ENCODE data around the gene TEC. TPM values are rescaled to one million over a fixed set of nuclear protein-coding genes. Genes with fewer than 3 reads are reported as not detected.

TEC gene
- total and polyA plus RNA-seq, 7 donors: 0.80 to 2.0 (median 0.92) TPM

DNA sequence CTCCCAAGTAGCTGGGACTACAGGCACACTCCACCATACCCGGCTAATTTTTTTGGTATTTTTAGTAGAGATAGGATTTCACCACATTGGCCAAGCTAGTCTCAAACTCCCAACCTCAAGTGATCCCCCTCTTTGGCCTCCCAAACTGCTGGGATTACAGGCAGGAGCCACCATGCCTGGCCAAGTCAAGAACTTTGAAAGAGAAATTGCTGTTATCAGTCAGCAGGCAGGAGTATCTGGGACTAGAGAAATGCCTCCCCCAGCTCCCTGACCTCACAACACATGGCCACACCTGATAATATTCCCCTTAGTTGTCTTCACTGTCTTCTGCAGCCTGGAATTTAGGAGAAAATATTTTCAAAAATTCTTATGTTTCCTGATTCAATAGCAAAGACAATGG lies 143.0 kb downstream of the TEC start:
- no peak overlapping the region for H3K4me3 ChIP-seq
- H3K4me1 ChIP-seq: peaks cover 11% of the 10 kb centered on the region
- peaks cover 0 to 5% (median 0%) of the 10 kb centered on the region in 3 donors for H3K27me3 ChIP-seq (ENCODE audit: insufficient read depth in 3 of 3, low read length in 2 of 3)
- intact Hi-C loops (cut with DNase I): no loop called here
- no peaks in the 10 kb centered on the region for H3K9me3 ChIP-seq
- WGBS, 3 donors: 73 to 90% (median 86%) methylated on average over 1 of the region's 1 CpG
- H3K27ac ChIP-seq: no peak overlapping the region
- DNase-seq (no peak), ATAC-seq (no peak)
- H3K36me3 ChIP-seq (ENCODE audit: insufficient read depth in 1 of 2, low read depth in 1 of 2): no peaks in the 10 kb centered on the region
- TF ChIP-seq, protein P1, sequence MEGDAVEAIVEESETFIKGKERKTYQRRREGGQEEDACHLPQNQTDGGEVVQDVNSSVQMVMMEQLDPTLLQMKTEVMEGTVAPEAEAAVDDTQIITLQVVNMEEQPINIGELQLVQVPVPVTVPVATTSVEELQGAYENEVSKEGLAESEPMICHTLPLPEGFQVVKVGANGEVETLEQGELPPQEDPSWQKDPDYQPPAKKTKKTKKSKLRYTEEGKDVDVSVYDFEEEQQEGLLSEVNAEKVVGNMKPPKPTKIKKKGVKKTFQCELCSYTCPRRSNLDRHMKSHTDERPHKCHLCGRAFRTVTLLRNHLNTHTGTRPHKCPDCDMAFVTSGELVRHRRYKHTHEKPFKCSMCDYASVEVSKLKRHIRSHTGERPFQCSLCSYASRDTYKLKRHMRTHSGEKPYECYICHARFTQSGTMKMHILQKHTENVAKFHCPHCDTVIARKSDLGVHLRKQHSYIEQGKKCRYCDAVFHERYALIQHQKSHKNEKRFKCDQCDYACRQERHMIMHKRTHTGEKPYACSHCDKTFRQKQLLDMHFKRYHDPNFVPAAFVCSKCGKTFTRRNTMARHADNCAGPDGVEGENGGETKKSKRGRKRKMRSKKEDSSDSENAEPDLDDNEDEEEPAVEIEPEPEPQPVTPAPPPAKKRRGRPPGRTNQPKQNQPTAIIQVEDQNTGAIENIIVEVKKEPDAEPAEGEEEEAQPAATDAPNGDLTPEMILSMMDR (IDR thresholded peaks at IDR 0.05): no peak

DNA sequence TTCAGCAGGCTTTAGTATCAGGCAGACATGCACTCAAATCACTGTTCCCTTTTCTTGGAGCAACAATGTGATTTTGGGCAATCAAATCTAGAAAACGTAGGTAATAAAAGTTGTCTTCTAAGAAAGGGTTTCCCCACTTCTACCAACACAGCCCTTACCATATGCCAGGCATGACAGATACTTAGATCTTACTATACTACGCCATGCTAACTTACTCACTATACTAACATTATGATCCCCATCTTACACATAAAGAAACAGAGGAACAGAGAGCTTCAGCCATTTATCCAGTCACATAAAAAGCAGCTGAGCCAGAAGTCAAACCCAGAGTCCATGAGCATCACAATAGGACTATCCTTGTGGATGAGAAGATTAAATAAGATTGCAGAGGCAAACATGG lies 144.8 kb downstream of the TEC start:
- TF ChIP-seq, protein P1 (IDR thresholded peaks at IDR 0.05): no peak
- intact Hi-C loops (cut with DNase I): no loop called here
- ATAC-seq: no peak
- no peak for DNase-seq
- Histone ChIP-seq H3K27ac (no peak overlapping the region), H3K36me3 (ENCODE audit: insufficient read depth in 1 of 2, low read depth in 1 of 2) (no peaks in the 10 kb centered on the region), H3K27me3 (ENCODE audit: insufficient read depth in 3 of 3, low read length in 2 of 3) (peaks cover 0 to 5% (median 0%) of the 10 kb centered on the region in 3 donors), H3K4me3 (no peak overlapping the region), H3K9me3 (no peaks in the 10 kb centered on the region), H3K4me1 (peaks cover 11% of the 10 kb centered on the region)
- WGBS, 3 donors: 68 to 74% (median 70%) methylated on average over 2 of the region's 2 CpGs

DNA sequence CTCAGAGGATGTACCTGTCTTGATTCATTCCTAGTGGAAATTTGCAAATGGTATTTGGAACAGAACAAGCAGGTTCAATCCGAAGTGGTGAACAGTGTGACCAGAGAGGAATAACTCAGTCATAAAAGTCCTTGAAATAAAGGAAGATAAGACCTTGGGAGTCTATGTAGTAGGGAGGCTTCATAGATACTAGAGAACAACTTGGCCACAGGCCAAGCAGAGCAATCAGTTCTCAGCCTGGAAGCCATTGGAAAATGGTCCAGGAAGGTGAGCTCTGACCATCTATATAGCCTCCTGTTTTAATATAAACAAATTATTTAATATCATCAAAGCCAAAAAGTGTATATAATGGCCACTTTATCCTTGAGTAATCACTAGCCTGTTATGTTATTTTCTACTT lies 146.9 kb downstream of the TEC start:
- H3K4me3 ChIP-seq: no peak overlapping the region
- 77 to 80% (median 78%) methylated on average over 1 of the region's 1 CpG for WGBS, 3 donors
- DNase-seq (no peak), ATAC-seq (no peak)
- H3K4me1 ChIP-seq: peaks cover 6% of the 10 kb centered on the region
- H3K36me3 ChIP-seq (ENCODE audit: insufficient read depth in 1 of 2, low read depth in 1 of 2): no peaks in the 10 kb centered on the region
- no peak overlapping the region for H3K27ac ChIP-seq
- TF ChIP-seq, protein P1 (IDR thresholded peaks at IDR 0.05): no peak
- intact Hi-C loops (cut with DNase I): no loop called here
- H3K27me3 ChIP-seq (ENCODE audit: insufficient read depth in 3 of 3, low read length in 2 of 3): peaks cover 0 to 5% (median 0%) of the 10 kb centered on the region in 3 donors
- no peaks in the 10 kb centered on the region for H3K9me3 ChIP-seq

DNA sequence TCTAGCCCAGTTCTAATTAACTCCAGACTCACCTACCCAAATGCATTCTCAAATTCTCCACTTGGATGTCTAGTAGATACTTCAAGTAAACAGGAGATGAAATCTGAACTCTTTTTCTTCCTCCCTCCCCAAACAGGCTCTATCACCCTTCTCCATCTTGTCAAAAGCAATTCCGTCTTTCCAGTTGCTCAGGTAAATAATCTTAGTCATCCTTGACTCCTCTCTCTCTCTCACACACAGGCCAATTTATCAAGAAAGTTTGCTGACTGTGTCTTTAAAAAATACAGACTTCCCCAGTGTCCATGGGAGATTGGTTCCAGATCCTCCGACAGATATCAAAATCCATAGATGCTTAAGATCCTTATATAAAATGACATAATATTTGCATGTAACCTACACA lies 148.5 kb downstream of the TEC start:
- WGBS, 3 donors: 82 to 94% (median 86%) methylated on average over 2 of the region's 2 CpGs
- H3K36me3 ChIP-seq (ENCODE audit: insufficient read depth in 1 of 2, low read depth in 1 of 2): no peaks in the 10 kb centered on the region
- DNase-seq (no peak), ATAC-seq (no peak)
- peaks cover 0 to 5% (median 0%) of the 10 kb centered on the region in 3 donors for H3K27me3 ChIP-seq (ENCODE audit: insufficient read depth in 3 of 3, low read length in 2 of 3)
- intact Hi-C loops (cut with DNase I): no loop called here
- no peak overlapping the region for H3K27ac ChIP-seq
- TF ChIP-seq, protein P1 (IDR thresholded peaks at IDR 0.05): no peak
- H3K9me3 ChIP-seq: no peaks in the 10 kb centered on the region
- no peak overlapping the region for H3K4me3 ChIP-seq
- no peaks in the 10 kb centered on the region for H3K4me1 ChIP-seq

DNA sequence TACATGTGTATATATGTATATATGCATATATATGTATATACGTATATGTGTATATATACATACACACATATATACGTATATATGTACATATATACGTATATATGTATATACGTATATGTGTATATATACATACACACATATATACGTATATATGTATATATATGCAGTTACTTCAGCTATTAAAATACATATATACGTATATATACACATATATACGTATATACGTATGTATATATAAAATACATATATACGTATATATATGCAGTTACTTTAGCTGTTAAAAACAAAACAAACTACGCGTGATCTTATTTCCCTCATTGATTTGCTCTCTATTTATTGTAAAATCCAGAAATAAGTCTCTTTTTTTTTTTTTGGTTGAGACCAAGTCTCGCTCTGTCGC lies 149.5 kb downstream of the TEC start:
- no peak for ATAC-seq
- 84 to 91% (median 90%) methylated on average over 13 of the region's 13 CpGs for WGBS, 3 donors
- H3K4me1 ChIP-seq: no peaks in the 10 kb centered on the region
- H3K9me3 ChIP-seq: no peaks in the 10 kb centered on the region
- no peak for DNase-seq
- H3K4me3 ChIP-seq: no peak overlapping the region
- H3K27me3 ChIP-seq (ENCODE audit: insufficient read depth in 3 of 3, low read length in 2 of 3): peaks cover 0 to 5% (median 0%) of the 10 kb centered on the region in 3 donors
- H3K27ac ChIP-seq: no peak overlapping the region
- TF ChIP-seq, protein P1 (IDR thresholded peaks at IDR 0.05): no peak
- H3K36me3 ChIP-seq (ENCODE audit: insufficient read depth in 1 of 2, low read depth in 1 of 2): no peaks in the 10 kb centered on the region
- intact Hi-C loops (cut with DNase I): no loop called here

Measured in psoas muscle (tissue), 8 donors.